ENCODE measurements around the gene FZR1.

The FZR1 gene

DNA sequence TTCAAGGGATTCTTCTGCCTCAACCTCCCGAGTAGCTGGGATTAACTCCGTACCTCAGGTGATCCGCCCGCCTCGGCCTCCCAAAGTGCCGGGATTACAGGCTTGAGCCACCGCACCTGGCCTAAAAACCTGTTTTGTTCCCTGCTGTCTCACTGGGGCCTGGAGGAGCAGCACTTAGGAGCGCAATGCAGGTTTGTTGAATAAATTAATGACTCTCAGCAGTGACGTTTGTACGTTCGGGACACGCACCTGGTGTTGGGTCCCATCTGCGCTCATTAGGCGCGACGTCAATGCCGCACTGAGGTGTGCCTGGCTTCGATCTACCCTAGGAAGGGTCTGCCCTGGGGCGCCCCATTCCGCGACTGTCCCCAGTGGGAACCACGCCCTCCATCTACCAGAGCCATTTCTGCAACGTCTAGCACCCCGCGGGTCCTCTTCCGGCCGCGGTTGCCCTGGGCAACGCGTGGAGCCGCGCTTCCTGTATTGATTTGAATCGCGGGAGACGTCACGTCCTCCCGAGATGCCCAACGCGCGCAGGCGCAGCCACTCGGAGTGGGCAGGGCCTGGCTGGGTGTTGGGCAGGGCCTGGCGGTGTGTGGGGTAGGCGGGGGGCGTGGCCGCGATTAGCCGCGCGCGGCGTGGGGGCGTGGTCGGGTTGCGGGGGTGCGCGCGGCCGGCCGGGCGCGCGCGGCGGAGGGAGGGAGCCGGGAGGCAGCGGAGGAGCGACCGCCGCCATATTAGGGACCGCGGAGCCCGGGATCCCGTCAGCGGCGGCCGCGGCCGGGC lies at the start of gene FZR1:
Gene FZR1 (plus strand): TSS at position 714 of the 786 bp plus-strand sequence. CDS start 16,679 bp downstream, outside the sequence.
- Histone ChIP-seq H3K27ac (peak within 1 kb of the TSS; percentile 85 to 99 (median 96)), H3K4me3 (peak within 1 kb of the TSS; percentile 78 to 100 (median 99))

DNA sequence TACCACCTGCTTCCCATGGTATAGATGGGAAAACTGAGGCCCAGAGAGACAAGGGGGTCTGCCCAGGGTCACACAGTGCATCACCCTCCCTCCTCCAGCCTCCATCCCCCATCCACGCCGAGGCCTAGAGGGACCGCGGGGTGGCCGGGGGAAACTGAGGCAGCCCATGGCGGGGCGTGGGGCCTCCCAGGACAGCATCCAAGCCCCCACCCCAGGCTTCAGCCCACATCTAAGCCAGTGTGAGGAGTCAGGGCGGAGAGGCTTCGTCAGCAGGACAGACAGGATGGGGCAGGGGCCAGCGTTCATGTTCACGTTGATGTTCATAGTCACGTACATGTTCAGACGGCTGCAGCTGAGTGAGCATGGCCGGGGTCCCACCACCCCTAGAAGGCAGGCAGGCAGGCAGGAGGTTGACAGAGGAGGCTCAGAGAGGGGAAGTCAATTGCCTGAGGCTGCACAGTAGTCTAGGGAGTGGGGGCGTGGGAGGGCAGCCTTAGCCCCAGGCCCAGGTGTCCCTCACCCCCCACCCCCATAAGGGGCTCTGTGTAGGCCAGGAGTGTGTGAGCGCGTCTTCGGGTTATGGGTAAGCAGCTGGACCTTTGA lies 49.1 kb upstream of the FZR1 start:
- Histone ChIP-seq H3K27ac (peak overlapping the region in 12 of 21 experiments; percentile 3 to 80 (median 69)), H3K4me3 (no peak overlapping the region)

GRCh38 chr19:3457528-3458228 lies 48.4 kb upstream of the FZR1 start:
- Histone ChIP-seq H3K4me3 (no peak overlapping the region), H3K27ac (peak overlapping the region in 16 of 21 experiments; percentile 3 to 80 (median 69))

DNA sequence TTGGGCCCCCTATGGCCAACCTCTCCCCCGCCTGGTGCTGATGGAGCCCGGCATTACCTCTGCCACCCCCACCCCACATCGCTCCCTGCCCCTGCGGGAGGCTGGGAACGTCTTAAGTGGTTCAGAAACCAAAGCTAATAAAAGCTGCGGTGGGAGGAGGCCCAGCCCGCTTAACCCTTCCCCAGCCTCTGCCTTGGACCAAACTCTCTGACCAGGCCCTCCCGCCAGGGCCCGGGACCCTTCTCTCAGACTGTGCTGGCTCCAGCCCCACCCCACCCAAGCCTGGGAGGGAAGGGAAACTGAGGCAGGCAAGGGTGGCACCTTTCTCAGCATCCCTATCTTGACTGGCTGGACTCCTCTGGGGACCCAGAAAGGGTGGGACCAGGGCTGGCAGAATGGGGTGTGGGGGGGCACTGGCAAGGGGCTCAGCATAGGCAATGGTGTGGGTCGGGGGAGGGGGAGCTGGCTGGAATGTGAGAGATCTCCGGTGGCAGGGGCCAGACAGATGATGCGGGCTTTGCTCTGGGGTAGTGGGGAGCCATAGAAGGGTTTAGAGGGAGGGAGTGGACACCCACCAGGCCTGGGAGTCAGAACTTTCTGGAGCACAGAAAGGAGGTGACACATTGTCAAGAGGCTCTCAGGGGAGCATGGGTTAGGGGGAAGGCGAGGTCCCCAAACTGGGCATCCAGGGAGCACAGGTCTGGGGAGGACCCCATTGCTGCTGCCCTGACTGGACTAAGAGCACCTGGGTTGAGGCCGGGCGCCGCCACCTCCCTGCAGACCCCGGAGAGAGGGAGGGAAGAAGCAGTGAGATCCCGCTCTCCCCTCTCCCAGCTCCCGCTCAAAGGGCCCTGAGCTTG lies 47.7 kb upstream of the FZR1 start:
- no peak overlapping the region for H3K4me3 ChIP-seq
- peak overlapping the region in 19 of 21 experiments; percentile 0 to 80 (median 69) for H3K27ac ChIP-seq

GRCh38 chr19:3459089-3459881 lies 46.8 kb upstream of the FZR1 start:
- peak overlapping the region in 19 of 21 experiments; percentile 6 to 80 (median 69) for H3K27ac ChIP-seq

GRCh38 chr19:3459965-3460582 lies 46.0 kb upstream of the FZR1 start:
- H3K4me3 ChIP-seq, result no peak overlapping the region
- H3K27ac ChIP-seq, result peak overlapping the region in 14 of 21 experiments; percentile 9 to 80 (median 69)

More at GRCh38 chr19:3459089-3459881, 46.8 kb upstream of the FZR1 start:
- H3K4me3 ChIP-seq, result no peak overlapping the region

GRCh38 chr19:3462991-3463713 lies 43.0 kb upstream of the FZR1 start:
- peak overlapping the region in 1 of 21 experiments; percentile 12 for H3K27ac ChIP-seq
- no peak overlapping the region for H3K4me3 ChIP-seq

DNA sequence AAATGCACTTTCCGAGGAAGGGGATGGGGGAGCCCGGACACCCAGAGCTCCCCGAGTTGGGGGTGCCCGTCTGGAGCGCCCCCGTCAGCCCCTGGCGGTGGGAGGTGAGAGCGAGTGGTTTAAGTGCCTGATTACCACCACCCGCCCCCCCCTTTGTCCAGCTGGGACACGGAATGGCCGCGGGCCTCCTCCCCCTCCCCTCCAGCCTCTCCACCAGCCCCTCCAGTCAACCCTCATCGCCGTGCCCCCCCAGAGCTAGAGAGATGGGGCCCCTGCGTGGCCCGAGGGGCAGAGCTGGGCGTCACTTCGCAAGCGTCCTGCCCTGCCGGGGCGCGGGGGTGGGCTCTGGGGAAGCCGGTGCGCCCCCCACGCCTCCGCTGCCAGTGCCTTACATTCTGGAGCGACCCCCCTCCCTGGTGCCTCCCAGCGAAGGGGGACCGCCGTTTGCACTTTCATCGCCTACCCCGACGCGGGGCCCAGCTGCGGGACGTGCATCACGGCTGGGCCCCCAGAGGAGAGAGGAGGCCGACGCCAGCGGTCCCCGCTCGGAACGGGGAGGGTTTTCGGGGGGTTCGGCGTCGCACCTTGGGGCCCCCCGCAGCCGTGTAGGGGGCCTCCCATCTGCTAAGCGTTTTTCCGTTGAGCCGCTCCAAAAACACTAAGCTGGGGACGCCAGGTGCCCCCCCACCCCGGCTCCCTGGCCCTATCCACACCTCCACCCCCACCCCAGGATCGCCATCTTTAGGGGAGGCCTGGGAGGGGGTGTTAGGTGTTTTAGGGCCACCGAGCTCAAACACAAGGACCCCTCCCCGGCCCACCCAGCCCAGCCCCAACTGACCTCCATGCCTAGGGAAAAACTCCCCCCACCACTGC lies 42.2 kb upstream of the FZR1 start:
- H3K4me3 ChIP-seq, result no peak overlapping the region

DNA sequence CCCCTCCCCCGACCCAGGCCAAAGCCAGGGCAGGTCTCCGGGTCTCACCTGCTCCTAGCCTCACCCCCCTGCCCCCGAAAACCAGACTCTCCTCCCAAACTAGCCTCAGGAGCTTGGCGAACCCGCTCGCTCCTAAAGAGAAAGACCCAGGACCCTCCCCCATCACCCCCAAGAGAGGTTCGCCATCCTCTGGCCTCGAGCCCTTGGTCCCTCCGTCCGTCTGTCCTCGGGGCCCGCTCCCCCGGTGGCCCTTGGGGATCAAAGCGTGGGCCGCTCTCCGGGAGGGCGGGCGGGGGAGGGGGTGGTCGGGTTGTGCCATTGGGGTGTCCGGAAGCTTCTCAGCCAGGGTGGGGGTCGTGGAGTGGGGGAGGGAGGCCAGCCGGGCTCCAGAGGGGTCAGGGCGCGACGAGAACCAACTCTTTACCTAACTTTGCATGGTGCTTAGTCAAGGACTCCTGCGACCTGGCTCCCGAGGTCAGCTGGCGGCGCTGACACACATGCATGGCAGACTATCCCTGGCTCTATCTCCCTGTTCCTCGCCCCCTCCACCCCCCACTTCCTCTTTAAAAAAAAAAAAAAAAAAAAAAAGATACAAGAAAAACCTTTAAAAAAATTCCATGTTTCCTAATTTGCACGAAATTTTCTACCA lies 41.4 kb upstream of the FZR1 start:
- H3K27ac ChIP-seq, result peak overlapping the region in 2 of 21 experiments; percentile 8 to 51

More for the DNA sequence above, 42.2 kb upstream of the FZR1 start:
- peak overlapping the region in 2 of 21 experiments; percentile 8 to 51 for H3K27ac ChIP-seq

GRCh38 chr19:3465552-3465951 lies 40.6 kb upstream of the FZR1 start:
- H3K27ac ChIP-seq, result peak overlapping the region in 1 of 21 experiments; percentile 24
- H3K4me3 ChIP-seq, result no peak overlapping the region

More for the DNA sequence above, 41.4 kb upstream of the FZR1 start:
- no peak overlapping the region for H3K4me3 ChIP-seq

- Histone ChIP-seq H3K4me3 (no peak overlapping the region), H3K27ac (no peak overlapping the region)
These were observed 39.5 kb upstream of the FZR1 start for GRCh38 chr19:3466635-3467034.

GRCh38 chr19:3467437-3468198 lies 38.5 kb upstream of the FZR1 start:
- Histone ChIP-seq H3K4me3 (no peak overlapping the region), H3K27ac (peak overlapping the region in 1 of 21 experiments; percentile 1)

DNA sequence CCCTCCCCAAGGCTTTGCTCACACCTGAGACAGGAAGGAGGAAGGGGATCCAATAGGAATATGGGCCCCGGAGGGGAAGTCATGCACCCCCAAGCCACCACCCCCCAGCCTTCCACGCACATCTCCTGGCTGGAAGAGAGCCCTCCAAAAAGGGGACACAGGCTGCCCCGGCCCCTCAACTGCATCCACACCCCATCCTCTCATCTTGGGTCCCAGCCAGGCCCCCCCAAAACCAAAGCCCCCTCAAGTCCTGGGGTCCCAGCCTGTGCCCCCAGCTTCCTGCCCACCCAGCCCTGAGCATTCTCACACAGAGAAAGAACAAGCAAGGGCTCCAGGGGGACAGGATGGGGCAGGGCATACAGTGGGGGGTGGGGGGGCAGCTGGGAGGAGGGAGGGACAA lies 37.9 kb upstream of the FZR1 start:
- no peak overlapping the region for H3K4me3 ChIP-seq
- H3K27ac ChIP-seq, result peak overlapping the region in 2 of 21 experiments; percentile 1 to 14

DNA sequence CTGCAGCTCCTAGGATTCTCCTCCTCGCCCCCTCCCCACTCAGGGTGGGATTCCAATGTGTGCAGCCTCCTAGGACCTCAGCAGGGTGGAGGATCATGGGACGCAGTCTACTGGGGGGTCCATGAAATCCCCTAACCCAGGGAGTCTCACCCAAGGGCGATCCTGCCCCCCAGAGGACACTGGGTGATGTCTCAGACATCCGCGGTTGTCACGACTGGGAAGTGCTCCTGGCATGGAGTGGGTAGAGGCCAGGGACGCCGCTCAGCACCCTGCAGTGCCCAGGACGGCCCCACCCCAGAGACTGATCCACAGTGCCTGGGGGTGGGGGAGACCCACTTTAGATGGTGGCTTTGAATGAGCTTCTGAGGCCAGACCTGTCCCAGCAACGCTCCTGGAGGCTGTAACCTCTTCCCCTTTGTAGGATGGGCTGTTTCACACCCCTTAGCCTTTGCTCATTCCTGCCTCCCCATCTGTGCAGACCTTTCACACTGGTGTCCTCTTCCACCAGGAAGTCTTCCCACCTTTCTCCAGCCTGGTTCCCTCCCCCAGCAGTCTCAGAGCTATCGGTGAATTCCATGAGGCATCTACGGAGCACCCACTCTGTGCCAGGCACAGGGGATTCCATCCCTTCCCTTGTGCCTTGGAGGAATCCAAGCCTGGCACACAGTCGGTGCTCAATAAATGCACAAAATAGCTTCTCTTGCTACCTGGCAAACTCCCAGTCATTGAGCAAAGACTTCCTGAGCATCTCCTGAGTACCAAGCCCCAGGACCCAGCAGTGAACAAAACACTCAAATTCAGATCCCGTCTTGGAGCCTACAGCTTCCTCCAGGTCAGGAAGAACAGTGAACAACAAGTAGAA lies 36.2 kb upstream of the FZR1 start:
- H3K4me3 ChIP-seq, result no peak overlapping the region
- no peak overlapping the region for H3K27ac ChIP-seq

Data from skin epidermis (tissue), 12 donors.